HepG2 (cell line): Measurements from ENCODE around the gene LTK. TPM values are rescaled to one million over a fixed set of nuclear protein-coding genes. Genes with fewer than 3 reads are reported as not detected.

Experiments
- BCL6 ChIP-seq: IDR thresholded peaks from 2 replicates; pipeline ENCODE4 v1.6.1; 2016; ENCODE audit warnings: missing genetic modification reagents, missing compliant biosample characterization
- CHD2 ChIP-seq: IDR thresholded peaks from 2 replicates; pipeline ENCODE4 v1.6.1; 2011; ENCODE audit warnings: low read depth, low read length, improper control_type of control experiment
- ELF3 ChIP-seq: IDR thresholded peaks from 2 replicates; pipeline ENCODE4 v1.6.1; 2016; ENCODE audit warnings: missing genetic modification reagents, missing compliant biosample characterization
- FOSL1 ChIP-seq: sonication (generic); formaldehyde crosslinking; IDR thresholded peaks from 2 replicates; pipeline ENCODE4 v1.9.0; 2021; ENCODE audit warnings: missing genetic modification reagents, borderline replicate concordance
- FOXA1 ChIP-seq, 2 experiments: fragments of 450-650 bp in 1 of 2; sonication (generic) in 1 of 2; formaldehyde crosslinking in 1 of 2; IDR thresholded peaks; 2 replicates each; pipeline versions ENCODE4 v1.4.0 to v1.6.1; 2016 to 2020; ENCODE audit warnings: missing genetic modification reagents in 1 of 2
- HIVEP1 ChIP-seq: sonication (generic); formaldehyde crosslinking; IDR thresholded peaks from 2 replicates; pipeline ENCODE4 v1.4.0; 2020; ENCODE audit warnings: mild to moderate bottlenecking, missing genetic modification reagents
- HNF4G ChIP-seq, 2 experiments: sonication (generic) in 1 of 2; formaldehyde crosslinking in 1 of 2; IDR thresholded peaks; 2 replicates each; pipeline versions ENCODE4 v1.4.0 to v1.6.1; 2011 to 2020; ENCODE audit warnings: borderline replicate concordance in 2 of 2, low read depth in 2 of 2, mild to moderate bottlenecking in 2 of 2, low read length in 1 of 2, missing genetic modification reagents in 1 of 2, moderate library complexity in 1 of 2
- ISX ChIP-seq: sonication (generic); formaldehyde crosslinking; conservative IDR thresholded peaks from 2 replicates; pipeline ENCODE4 v1.5.0; 2020; ENCODE audit warnings: missing genetic modification reagents
- KAT7 ChIP-seq: IDR thresholded peaks from 2 replicates; pipeline ENCODE4 v1.6.1; 2018; ENCODE audit warnings: borderline replicate concordance, missing compliant biosample characterization
- KDM4B ChIP-seq: sonication (generic); formaldehyde crosslinking; IDR thresholded peaks from 2 replicates; pipeline ENCODE4 v1.4.0; 2020; ENCODE audit warnings: missing genetic modification reagents
- KLF15 ChIP-seq: sonication (generic); formaldehyde crosslinking; IDR thresholded peaks from 2 replicates; pipeline ENCODE4 v1.8.1; 2023; ENCODE audit warnings: borderline replicate concordance, mild to moderate bottlenecking, inconsistent platforms, missing genetic modification reagents, mixed read lengths
- MLLT10 ChIP-seq: sonication (generic); formaldehyde crosslinking; IDR thresholded peaks from 2 replicates; pipeline ENCODE4 v1.4.0; 2020; ENCODE audit warnings: missing genetic modification reagents
- NFE2 ChIP-seq: sonication (generic); formaldehyde crosslinking; IDR thresholded peaks from 2 replicates; pipeline ENCODE4 v1.4.0; 2020; ENCODE audit warnings: missing genetic modification reagents
- XRCC5 ChIP-seq: fragments of 200-400 bp; formaldehyde crosslinking; optimal IDR thresholded peaks from 2 replicates; pipeline ENCODE3; 2017; ENCODE audit warnings: mild to moderate bottlenecking, low read length
- ZC3H4 ChIP-seq: sonication (generic); formaldehyde crosslinking; IDR thresholded peaks from 2 replicates; pipeline ENCODE4 v1.4.0; 2020; ENCODE audit warnings: missing genetic modification reagents, borderline replicate concordance
- ZFY ChIP-seq: sonication (generic); formaldehyde crosslinking; IDR thresholded peaks from 2 replicates; pipeline ENCODE4 v1.4.0; 2020; ENCODE audit warnings: missing genetic modification reagents
- ZNF557 ChIP-seq: sonication (generic); formaldehyde crosslinking; IDR thresholded peaks from 2 replicates; pipeline ENCODE4 v1.4.0; 2020; ENCODE audit warnings: missing genetic modification reagents
- ZNF614 ChIP-seq: IDR thresholded peaks from 2 replicates; pipeline ENCODE4 v1.6.1; 2018; ENCODE audit warnings: missing biosample characterization, missing genetic modification reagents, inconsistent platforms, borderline replicate concordance
- ZSCAN21 ChIP-seq: sonication (generic); formaldehyde crosslinking; IDR thresholded peaks from 2 replicates; pipeline ENCODE4 v1.8.0; 2022; ENCODE audit warnings: mild to moderate bottlenecking, missing genetic modification reagents, moderate library complexity, borderline replicate concordance
- polyA plus RNA-seq, 8 experiments: library from polyadenylated mRNA; depleted of rRNA in 3 of 8; stranded (reverse) in 7 of 8; unstranded in 1 of 8; fragments of >200 nt; fragmentation: Illumina TruSeq in 4 of 8; extraction: Trizol in 4 of 8; gene quantifications; 2 replicates each; pipeline versions ENCODE4 v1.2.1 to v1.2.3, GENCODE V29; 2011 to 2016; ENCODE audit warnings: low read depth in 4 of 8, missing spikeins in 1 of 8, mixed read lengths in 1 of 8; ENCODE audit not compliant: insufficient read depth in 1 of 8
- total RNA-seq, 5 experiments: library from RNA; depleted of rRNA; stranded (reverse); fragments of >200 nt; fragmentation: Illumina TruSeq; extraction: Trizol; gene quantifications; 2 replicates each; pipeline ENCODE4 v1.2.3, GENCODE V29; 2016; ENCODE audit warnings: low read depth in 1 of 5
- TF ChIP-seq, protein P1 (sequence below): sonication (generic); formaldehyde crosslinking; IDR thresholded peaks from 2 replicates; pipeline ENCODE4 v1.4.0; 2020; ENCODE audit warnings: missing genetic modification reagents; ENCODE audit errors: not compliant biosample characterization
- TF ChIP-seq, protein P2 (sequence below): sonication (generic); formaldehyde crosslinking; IDR thresholded peaks from 2 replicates; pipeline ENCODE4 v1.4.0; 2020; ENCODE audit warnings: mild to moderate bottlenecking, missing genetic modification reagents
- TF ChIP-seq, protein P3 (sequence below): sonication (generic); formaldehyde crosslinking; IDR thresholded peaks from 2 replicates; pipeline ENCODE4 v1.5.1; 2020; ENCODE audit warnings: mild to moderate bottlenecking, missing genetic modification reagents
- TF ChIP-seq, protein P4 (sequence below): sonication (generic); formaldehyde crosslinking; IDR thresholded peaks from 2 replicates; pipeline ENCODE4 v1.4.0; 2020; ENCODE audit warnings: missing genetic modification reagents
- TF ChIP-seq, protein P5 (sequence below): sonication (generic); formaldehyde crosslinking; IDR thresholded peaks from 2 replicates; pipeline ENCODE4 v1.5.0; 2020; ENCODE audit warnings: mild to moderate bottlenecking, missing genetic modification reagents, moderate library complexity

Gene LTK
- total and polyA plus RNA-seq, 2 of the 13 experiments (the other 11 are each of a cell fraction or from before 2014, with no cell fraction given): 0.01 TPM; not detected in 1

DNA sequence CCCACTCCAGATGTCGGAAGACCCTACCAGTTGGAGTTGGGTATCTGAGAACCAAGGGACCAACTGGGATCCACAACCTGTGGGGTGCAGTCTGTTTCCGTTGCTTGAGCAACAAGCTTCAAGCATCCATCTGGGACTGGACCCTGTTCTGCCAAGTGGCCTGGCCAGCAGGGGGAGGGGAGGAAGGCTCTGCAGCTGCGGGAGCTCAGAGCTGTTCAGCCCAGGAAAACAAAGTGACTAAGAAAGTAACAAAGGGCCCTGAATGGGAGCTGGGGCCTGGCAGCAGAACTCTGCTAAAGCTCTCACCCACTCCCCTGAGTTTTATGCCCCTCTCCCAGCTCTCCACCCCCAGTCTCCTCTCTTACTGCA lies 48.1 kb upstream of the LTK start (continued):
- TF ChIP-seq FOXA1 (IDR thresholded peaks at IDR 0.05) (no peak), FOXA1 (CRISPR knock-in tag; IDR thresholded peaks at IDR 0.05) (no peak), ZC3H4 (CRISPR knock-in tag) (no peak), CHD2 (no peak), ZNF557 (no peak), KAT7 (CRISPR knock-in tag) (no peak), HIVEP1 (no peak), XRCC5 (peak; percentile 54), ELF3 (no peak), ZNF614 (no peak), KDM4B (CRISPR knock-in tag) (no peak), ZSCAN21 (no peak), MLLT10 (CRISPR knock-in tag) (no peak), KLF15 (no peak), NFE2 (CRISPR knock-in tag) (no peak), FOSL1 (no peak), ISX (CRISPR knock-in tag) (no peak), HNF4G (IDR thresholded peaks at IDR 0.05; ENCODE audit: borderline replicate concordance, low read depth, low read length) (0 out of 2 replicates have a peak, but pooled peaks have one; percentile 13), HNF4G (CRISPR knock-in tag; IDR thresholded peaks at IDR 0.05; ENCODE audit: borderline replicate concordance, low read depth) (no peak), BCL6 (CRISPR knock-in tag) (no peak), ZFY (CRISPR knock-in tag) (no peak)
- TF ChIP-seq, protein P1, sequence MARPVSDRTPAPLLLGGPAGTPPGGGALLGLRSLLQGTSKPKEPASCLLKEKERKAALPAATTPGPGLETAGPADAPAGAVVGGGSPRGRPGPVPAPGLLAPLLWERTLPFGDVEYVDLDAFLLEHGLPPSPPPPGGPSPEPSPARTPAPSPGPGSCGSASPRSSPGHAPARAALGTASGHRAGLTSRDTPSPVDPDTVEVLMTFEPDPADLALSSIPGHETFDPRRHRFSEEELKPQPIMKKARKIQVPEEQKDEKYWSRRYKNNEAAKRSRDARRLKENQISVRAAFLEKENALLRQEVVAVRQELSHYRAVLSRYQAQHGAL (CRISPR knock-in tag): no peak
- TF ChIP-seq, protein P2, sequence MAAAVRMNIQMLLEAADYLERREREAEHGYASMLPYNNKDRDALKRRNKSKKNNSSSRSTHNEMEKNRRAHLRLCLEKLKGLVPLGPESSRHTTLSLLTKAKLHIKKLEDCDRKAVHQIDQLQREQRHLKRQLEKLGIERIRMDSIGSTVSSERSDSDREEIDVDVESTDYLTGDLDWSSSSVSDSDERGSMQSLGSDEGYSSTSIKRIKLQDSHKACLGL (CRISPR knock-in tag): no peak
- TF ChIP-seq, protein P3, sequence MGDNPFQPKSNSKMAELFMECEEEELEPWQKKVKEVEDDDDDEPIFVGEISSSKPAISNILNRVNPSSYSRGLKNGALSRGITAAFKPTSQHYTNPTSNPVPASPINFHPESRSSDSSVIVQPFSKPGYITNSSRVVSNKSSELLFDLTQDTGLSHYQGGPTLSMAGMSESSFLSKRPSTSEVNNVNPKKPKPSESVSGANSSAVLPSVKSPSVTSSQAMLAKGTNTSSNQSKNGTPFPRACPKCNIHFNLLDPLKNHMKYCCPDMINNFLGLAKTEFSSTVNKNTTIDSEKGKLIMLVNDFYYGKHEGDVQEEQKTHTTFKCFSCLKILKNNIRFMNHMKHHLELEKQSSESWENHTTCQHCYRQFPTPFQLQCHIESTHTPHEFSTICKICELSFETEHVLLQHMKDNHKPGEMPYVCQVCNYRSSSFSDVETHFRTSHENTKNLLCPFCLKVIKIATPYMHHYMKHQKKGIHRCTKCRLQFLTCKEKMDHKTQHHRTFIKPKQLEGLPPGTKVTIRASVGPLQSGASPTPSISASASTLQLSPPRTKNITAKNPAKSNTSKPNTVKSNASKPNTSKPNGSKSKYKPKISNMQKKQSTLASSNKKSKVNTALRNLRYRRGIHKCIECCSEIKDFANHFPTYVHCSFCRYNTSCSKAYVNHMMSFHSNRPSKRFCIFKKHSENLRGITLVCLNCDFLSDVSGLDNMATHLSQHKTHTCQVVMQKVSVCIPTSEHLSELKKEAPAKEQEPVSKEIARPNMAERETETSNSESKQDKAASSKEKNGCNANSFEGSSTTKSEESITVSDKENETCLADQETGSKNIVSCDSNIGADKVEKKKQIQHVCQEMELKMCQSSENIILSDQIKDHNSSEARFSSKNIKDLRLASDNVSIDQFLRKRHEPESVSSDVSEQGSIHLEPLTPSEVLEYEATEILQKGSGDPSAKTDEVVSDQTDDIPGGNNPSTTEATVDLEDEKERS (CRISPR knock-in tag): no peak
- TF ChIP-seq, protein P4, sequence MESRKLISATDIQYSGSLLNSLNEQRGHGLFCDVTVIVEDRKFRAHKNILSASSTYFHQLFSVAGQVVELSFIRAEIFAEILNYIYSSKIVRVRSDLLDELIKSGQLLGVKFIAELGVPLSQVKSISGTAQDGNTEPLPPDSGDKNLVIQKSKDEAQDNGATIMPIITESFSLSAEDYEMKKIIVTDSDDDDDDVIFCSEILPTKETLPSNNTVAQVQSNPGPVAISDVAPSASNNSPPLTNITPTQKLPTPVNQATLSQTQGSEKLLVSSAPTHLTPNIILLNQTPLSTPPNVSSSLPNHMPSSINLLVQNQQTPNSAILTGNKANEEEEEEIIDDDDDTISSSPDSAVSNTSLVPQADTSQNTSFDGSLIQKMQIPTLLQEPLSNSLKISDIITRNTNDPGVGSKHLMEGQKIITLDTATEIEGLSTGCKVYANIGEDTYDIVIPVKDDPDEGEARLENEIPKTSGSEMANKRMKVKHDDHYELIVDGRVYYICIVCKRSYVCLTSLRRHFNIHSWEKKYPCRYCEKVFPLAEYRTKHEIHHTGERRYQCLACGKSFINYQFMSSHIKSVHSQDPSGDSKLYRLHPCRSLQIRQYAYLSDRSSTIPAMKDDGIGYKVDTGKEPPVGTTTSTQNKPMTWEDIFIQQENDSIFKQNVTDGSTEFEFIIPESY (CRISPR knock-in tag): peak; percentile 14; the same call in 1 of the 2 replicates
- TF ChIP-seq, protein P5, sequence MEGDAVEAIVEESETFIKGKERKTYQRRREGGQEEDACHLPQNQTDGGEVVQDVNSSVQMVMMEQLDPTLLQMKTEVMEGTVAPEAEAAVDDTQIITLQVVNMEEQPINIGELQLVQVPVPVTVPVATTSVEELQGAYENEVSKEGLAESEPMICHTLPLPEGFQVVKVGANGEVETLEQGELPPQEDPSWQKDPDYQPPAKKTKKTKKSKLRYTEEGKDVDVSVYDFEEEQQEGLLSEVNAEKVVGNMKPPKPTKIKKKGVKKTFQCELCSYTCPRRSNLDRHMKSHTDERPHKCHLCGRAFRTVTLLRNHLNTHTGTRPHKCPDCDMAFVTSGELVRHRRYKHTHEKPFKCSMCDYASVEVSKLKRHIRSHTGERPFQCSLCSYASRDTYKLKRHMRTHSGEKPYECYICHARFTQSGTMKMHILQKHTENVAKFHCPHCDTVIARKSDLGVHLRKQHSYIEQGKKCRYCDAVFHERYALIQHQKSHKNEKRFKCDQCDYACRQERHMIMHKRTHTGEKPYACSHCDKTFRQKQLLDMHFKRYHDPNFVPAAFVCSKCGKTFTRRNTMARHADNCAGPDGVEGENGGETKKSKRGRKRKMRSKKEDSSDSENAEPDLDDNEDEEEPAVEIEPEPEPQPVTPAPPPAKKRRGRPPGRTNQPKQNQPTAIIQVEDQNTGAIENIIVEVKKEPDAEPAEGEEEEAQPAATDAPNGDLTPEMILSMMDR (CRISPR knock-in tag): peak; percentile 63
